AG10803 (cell line): ENCODE results near the gene GOLGA5.

Experiments
- DNase-seq: peaks from one replicate; pipeline ENCODE4 v3.0.0; 2010; ENCODE audit warnings: low read depth
- H3K4me3 ChIP-seq: 2 replicates; pipeline ENCODE4 v1.5.1; 2011; ENCODE audit warnings: mild to moderate bottlenecking, low read length, control low read depth
- TF ChIP-seq, protein P1 (sequence below): conservative IDR thresholded peaks from 2 replicates; pipeline ENCODE4 v1.5.1; 2011; ENCODE audit warnings: mild to moderate bottlenecking, low read length, control low read depth, inconsistent platforms

The GOLGA5 gene

DNA sequence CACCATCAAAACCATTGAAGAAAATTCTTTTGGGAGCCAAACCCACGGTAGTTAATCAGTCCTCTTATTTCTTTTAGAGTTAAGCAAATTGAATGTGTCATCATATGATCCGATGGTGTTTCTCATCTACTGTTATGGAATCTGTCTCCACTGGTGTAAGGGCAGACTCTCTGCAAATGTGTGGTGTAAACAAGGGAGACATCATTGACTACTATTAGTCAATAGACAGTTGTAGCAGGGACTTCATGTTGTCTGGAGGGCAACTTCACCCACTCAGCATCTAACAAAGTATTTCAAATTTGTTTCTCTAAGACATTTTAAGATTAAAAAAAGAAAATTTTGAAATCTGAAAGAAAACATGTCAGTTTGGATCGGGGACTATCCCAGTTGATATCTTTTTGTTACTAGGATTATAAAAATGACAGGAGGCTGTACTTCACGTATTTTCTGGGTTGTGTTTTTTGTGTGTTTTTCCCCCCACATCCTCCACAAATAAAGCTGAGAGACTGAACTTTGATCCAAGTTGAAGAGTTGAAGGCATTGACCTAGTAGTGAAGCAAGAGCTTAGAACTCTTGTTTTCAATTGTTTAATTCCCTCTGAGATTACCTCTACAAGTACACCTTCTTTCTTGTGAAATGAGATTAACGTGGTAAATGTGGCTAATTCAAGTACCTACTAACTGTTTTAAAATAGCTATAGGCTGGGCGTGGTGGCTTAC is 4.0 kb downstream of the GOLGA5 start:
- TF ChIP-seq, protein P1, sequence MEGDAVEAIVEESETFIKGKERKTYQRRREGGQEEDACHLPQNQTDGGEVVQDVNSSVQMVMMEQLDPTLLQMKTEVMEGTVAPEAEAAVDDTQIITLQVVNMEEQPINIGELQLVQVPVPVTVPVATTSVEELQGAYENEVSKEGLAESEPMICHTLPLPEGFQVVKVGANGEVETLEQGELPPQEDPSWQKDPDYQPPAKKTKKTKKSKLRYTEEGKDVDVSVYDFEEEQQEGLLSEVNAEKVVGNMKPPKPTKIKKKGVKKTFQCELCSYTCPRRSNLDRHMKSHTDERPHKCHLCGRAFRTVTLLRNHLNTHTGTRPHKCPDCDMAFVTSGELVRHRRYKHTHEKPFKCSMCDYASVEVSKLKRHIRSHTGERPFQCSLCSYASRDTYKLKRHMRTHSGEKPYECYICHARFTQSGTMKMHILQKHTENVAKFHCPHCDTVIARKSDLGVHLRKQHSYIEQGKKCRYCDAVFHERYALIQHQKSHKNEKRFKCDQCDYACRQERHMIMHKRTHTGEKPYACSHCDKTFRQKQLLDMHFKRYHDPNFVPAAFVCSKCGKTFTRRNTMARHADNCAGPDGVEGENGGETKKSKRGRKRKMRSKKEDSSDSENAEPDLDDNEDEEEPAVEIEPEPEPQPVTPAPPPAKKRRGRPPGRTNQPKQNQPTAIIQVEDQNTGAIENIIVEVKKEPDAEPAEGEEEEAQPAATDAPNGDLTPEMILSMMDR, result no peak
- no peak for DNase-seq
- H3K4me3 ChIP-seq, result no peak overlapping the region

DNA sequence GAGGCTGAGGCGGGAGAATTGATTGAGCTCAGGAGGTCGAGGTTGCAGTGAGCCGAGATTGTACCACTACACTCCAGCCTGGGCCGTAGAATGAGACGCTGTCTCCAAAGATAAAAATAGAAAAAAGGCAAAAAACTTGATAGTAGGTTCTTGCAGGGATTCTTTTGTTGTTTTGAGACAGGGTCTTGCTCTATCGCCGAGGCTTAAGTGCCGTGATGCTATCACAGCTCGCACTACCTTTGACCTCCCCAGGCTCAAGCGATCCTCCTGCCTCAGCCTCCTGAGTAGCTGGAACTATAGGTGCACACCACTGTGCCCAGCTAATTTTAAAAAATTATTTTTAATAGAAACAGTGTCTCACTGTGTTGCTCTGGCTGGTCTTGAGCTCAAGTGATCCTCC is 4.7 kb downstream of the GOLGA5 start:
- no peak for DNase-seq
- TF ChIP-seq, protein P1, result no peak
- H3K4me3 ChIP-seq, result no peak overlapping the region

DNA sequence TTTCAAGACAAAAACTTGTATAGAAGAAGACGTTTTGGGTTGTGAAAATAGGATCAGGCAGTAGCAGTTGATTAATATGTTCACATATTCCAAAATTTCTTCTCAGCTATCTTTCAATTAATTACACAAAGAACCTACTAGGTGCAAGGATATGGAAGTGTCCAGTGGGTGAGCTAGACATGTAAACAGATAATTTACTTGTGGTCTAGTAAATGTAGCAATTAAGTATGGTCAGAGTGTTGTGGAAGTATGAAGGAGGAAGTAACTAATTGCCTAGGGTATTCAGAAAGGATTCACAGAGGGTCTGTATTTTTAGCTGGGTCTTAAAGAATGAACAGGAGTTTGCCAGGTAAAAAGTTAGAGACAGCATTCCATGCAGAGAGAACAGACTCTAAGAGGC is 5.9 kb downstream of the GOLGA5 start:
- no peak overlapping the region for H3K4me3 ChIP-seq
- TF ChIP-seq, protein P1, result no peak
- DNase-seq, result no peak

DNA sequence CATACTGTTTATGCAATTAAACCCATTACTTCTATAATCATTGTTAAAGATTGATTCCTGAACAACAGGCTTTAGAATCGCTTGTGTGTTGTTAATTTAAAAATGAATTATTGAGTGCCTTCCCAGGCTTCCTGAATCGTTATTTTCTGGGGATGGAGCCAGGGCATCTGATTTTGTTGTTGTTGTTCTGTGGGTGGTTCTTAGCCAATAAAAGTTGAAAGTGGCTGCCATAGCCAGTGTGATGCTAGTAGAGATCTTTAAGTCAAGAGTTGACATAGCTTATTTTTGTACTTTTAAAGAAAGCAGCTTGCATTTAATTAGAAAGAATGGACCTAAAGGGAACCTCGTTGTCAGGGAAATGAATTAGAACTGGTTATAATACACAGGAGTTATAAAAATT is 6.4 kb downstream of the GOLGA5 start:
- H3K4me3 ChIP-seq, result no peak overlapping the region
- DNase-seq, result peak; percentile 4
- TF ChIP-seq, protein P1, result no peak

DNA sequence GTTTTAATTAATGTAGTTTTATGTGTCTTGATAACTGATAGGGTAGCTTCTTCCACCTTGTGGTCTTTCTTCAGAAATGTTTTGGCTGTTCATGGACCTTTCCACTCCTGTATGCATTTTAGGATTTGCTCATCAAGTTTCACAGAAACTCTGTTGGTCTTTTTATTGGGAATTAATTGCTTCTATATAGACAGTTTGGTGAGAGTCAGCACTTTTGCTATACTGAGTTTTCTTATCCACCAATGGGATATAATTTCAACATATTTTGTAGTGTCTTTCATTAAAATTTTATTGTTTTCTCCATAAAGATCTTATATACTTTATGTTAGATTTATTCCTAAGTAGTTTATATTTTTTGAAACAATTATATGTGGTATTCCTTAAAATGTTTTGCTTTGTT is 7.8 kb downstream of the GOLGA5 start:
- H3K4me3 ChIP-seq, result no peak overlapping the region
- TF ChIP-seq, protein P1, result no peak
- no peak for DNase-seq

DNA sequence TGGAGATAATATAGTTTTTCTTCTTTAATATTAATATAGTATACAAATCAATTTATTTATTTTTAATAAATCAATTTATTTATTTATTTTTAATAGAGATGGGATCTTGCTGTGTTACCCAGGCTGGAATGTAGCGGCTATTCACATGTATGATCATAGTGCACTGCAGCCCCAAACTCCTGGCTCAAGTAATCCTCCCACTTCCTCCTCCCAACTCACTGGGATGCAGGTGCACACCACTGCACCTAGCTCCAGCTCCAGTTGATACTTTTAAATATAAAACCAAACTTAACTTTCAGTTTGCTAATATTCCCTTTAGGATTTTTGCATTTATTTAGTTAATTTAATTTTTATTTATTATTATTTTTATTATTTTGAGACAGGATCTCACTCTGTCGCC is 8.6 kb downstream of the GOLGA5 start:
- no peak for DNase-seq
- no peak overlapping the region for H3K4me3 ChIP-seq
- TF ChIP-seq, protein P1, result no peak

DNA sequence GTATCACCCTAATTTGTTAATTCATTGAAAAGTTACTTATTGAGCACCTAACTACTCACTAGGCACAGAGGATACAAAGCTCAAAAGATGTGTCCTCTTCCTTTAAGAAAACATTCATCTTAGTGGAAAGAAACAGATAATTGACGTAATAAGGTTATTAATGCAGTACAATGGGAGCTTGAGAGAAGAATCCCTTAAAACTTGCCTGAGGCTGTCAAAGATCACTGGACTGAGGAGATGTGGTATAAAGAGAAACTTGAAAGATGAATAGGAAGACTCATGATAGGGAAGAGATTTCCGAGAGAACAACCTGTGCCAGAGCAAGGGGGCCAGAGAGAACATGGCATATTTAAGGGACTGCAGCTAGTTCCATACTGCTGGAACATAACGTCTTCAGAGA is 19.1 kb downstream of the GOLGA5 start:
- TF ChIP-seq, protein P1, result no peak
- no peak for DNase-seq
- H3K4me3 ChIP-seq, result no peak overlapping the region
